ENCODE measurements around the gene MYRF.
A peak's percentile ranks its signal among the peaks of the same experiment; 100 is the strongest.

Gene MYRF

DNA sequence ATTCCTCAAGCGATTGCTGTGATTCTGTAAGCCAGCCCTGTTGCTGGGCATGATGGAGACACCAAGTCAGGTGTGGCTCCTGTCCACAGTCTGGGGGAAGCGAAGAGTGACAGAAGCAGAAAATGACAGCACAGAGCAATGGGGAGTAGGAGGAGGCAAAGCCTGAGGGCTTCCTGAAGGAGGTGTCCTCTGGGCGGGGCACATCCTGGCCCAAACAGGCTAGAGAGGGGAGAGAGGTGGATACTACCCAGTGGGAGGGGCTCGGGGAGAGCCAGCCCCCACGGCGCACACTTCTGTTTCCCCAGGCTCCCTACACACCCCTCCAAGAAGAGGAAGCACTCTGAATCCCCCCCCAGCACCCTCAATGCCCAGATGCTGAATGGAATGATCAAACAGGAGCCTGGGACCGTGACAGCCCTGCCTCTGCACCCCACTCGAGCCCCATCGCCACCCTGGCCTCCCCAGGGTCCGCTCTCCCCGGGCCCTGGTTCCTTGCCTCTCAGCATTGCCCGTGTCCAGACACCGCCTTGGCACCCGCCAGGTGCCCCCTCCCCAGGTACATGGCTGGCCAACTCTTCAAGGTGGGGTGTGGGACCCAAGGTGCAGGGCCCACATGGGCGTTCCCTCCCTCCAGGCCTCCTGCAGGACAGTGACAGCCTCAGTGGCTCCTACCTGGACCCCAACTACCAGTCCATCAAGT is 18.9 kb downstream of the MYRF start:
- Histone ChIP-seq H3K9ac (ENCODE audit: low read depth, low read length) (no peak overlapping the region), H4K20me1 (ENCODE audit: insufficient read depth, low read length) (peaks cover 4% of the 10 kb centered on the region; the same call in 1 of the 2 replicates), H3K4me2 (ENCODE audit: insufficient read depth, low read length) (no peak overlapping the region), H3K79me2 (ENCODE audit: insufficient read depth, low read length) (no peaks in the 10 kb centered on the region), H3K9me3 (ENCODE audit: insufficient read depth, low read length, severe bottlenecking) (no peaks in the 10 kb centered on the region), H2AFZ (ENCODE audit: low read depth, low read length) (no peak overlapping the region), H3K4me3 (ENCODE audit: low read depth in 1 of 2, low read length in 2 of 2) (no peak overlapping the region), H3K27ac (ENCODE audit: low read length) (no peak overlapping the region), H3K27me3 (ENCODE audit: insufficient read depth, low read length, poor library complexity) (no peaks in the 10 kb centered on the region), H3K36me3 (ENCODE audit: insufficient read depth, low read length) (no peaks in the 10 kb centered on the region), H3K4me1 (ENCODE audit: insufficient read depth, low read length) (no peaks in the 10 kb centered on the region)
- ATAC-seq (ENCODE audit: insufficient read depth, low read depth) = 0 out of 3 replicates have a peak, but pooled peaks have one; percentile 8
- TF ChIP-seq, protein P1, sequence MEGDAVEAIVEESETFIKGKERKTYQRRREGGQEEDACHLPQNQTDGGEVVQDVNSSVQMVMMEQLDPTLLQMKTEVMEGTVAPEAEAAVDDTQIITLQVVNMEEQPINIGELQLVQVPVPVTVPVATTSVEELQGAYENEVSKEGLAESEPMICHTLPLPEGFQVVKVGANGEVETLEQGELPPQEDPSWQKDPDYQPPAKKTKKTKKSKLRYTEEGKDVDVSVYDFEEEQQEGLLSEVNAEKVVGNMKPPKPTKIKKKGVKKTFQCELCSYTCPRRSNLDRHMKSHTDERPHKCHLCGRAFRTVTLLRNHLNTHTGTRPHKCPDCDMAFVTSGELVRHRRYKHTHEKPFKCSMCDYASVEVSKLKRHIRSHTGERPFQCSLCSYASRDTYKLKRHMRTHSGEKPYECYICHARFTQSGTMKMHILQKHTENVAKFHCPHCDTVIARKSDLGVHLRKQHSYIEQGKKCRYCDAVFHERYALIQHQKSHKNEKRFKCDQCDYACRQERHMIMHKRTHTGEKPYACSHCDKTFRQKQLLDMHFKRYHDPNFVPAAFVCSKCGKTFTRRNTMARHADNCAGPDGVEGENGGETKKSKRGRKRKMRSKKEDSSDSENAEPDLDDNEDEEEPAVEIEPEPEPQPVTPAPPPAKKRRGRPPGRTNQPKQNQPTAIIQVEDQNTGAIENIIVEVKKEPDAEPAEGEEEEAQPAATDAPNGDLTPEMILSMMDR (IDR thresholded peaks at IDR 0.05; ENCODE audit: borderline replicate concordance, extremely low read depth, low read length, poor library complexity, severe bottlenecking) = no peak
- no peak for TF ChIP-seq EZH2 (IDR thresholded peaks at IDR 0.05; ENCODE audit: borderline replicate concordance, low read depth, low read length, severe bottlenecking)
- DNase-seq = no peak

DNA sequence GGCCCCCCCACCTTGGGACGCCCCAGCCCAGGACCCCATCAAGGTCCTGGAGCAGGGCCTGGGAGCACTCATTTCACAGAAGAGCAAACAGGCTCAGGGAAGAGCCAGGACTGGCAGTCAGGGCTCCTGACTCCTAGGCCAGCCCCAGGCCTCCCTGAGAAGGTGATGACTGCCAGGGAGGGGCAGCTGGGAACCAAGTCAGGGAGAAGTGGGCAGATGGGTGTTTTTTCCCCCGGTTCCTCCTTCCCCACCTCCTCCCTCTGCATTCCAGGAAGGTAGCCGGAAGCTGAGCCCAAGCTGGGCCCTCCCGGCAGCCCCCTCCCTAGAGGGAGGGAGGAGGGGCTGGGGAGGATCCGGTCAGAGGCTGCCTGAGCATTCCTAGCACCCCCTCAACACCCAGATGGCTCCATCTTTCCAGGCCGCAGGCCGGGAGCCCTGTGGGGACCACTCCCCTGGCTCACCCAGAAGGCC is 19.6 kb downstream of the MYRF start:
- H2AFZ ChIP-seq (ENCODE audit: low read depth, low read length) = no peak overlapping the region; the same call in 1 of the 2 replicates
- no peaks in the 10 kb centered on the region for H3K4me1 ChIP-seq (ENCODE audit: insufficient read depth, low read length)
- H3K9ac ChIP-seq (ENCODE audit: low read depth, low read length) = no peak overlapping the region
- H3K36me3 ChIP-seq (ENCODE audit: insufficient read depth, low read length) = no peaks in the 10 kb centered on the region
- H3K27me3 ChIP-seq (ENCODE audit: insufficient read depth, low read length, poor library complexity) = no peaks in the 10 kb centered on the region
- H3K4me3 ChIP-seq (ENCODE audit: low read depth in 1 of 2, low read length in 2 of 2) = no peak overlapping the region
- DNase-seq (no peak), ATAC-seq (ENCODE audit: insufficient read depth, low read depth) (no peak)
- no peak for TF ChIP-seq EZH2 (IDR thresholded peaks at IDR 0.05; ENCODE audit: borderline replicate concordance, low read depth, low read length, severe bottlenecking)
- TF ChIP-seq, protein P1 (IDR thresholded peaks at IDR 0.05; ENCODE audit: borderline replicate concordance, extremely low read depth, low read length, poor library complexity, severe bottlenecking) = no peak
- no peak overlapping the region for H3K4me2 ChIP-seq (ENCODE audit: insufficient read depth, low read length)
- no peak overlapping the region for H3K27ac ChIP-seq (ENCODE audit: low read length)
- H3K79me2 ChIP-seq (ENCODE audit: insufficient read depth, low read length) = no peaks in the 10 kb centered on the region
- H4K20me1 ChIP-seq (ENCODE audit: insufficient read depth, low read length) = peaks cover 9% of the 10 kb centered on the region; the same call in 1 of the 2 replicates
- no peaks in the 10 kb centered on the region for H3K9me3 ChIP-seq (ENCODE audit: insufficient read depth, low read length, severe bottlenecking)

DNA sequence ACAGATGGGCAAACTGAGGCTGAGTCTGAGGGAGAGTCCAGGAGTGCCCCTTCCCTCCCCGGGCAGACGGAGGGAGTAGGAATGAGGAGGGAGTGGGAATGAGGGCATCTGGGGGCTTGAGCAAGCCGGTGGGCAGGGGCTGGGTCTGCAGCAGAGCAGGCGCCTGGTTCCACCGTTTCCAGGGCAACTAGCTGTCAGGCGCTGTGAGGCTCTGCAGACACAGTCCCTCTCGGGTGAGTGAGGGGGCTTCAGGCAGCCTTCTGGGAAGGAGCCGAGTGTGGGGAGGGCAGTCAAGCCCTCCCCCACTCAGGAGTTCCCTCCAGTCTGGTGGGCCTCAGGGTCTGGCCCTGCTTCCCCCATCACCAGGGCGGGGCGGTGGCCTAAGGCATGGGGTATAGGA is 20.9 kb downstream of the MYRF start:
- TF ChIP-seq EZH2 (IDR thresholded peaks at IDR 0.05; ENCODE audit: borderline replicate concordance, low read depth, low read length, severe bottlenecking) = no peak
- TF ChIP-seq, protein P1 (IDR thresholded peaks at IDR 0.05; ENCODE audit: borderline replicate concordance, extremely low read depth, low read length, poor library complexity, severe bottlenecking) = no peak
- Histone ChIP-seq H3K4me2 (ENCODE audit: insufficient read depth, low read length) (no peak overlapping the region), H3K4me3 (ENCODE audit: low read depth in 1 of 2, low read length in 2 of 2) (no peak overlapping the region)

More for the DNA sequence above, 20.9 kb downstream of the MYRF start:
- DNase-seq (no peak), ATAC-seq (ENCODE audit: insufficient read depth, low read depth) (no peak)
- no peak overlapping the region for H3K9ac ChIP-seq (ENCODE audit: low read depth, low read length)
- H3K4me1 ChIP-seq (ENCODE audit: insufficient read depth, low read length) = no peaks in the 10 kb centered on the region
- no peak overlapping the region for H2AFZ ChIP-seq (ENCODE audit: low read depth, low read length)
- no peaks in the 10 kb centered on the region for H3K27me3 ChIP-seq (ENCODE audit: insufficient read depth, low read length, poor library complexity)
- H3K9me3 ChIP-seq (ENCODE audit: insufficient read depth, low read length, severe bottlenecking) = no peaks in the 10 kb centered on the region
- peaks cover 9% of the 10 kb centered on the region; the same call in 1 of the 2 replicates for H4K20me1 ChIP-seq (ENCODE audit: insufficient read depth, low read length)
- H3K27ac ChIP-seq (ENCODE audit: low read length) = no peak overlapping the region
- H3K36me3 ChIP-seq (ENCODE audit: insufficient read depth, low read length) = no peaks in the 10 kb centered on the region
- H3K79me2 ChIP-seq (ENCODE audit: insufficient read depth, low read length) = no peaks in the 10 kb centered on the region

Measured in DND-41 (cell line).